NT2/D1 (cell line): ENCODE data around the gene FAM217B.
A peak's percentile ranks its signal among the peaks of the same experiment; 100 is the strongest.

Source experiments
- DNase-seq: peaks from one replicate; pipeline ENCODE4 v3.0.0-alpha.2; 2011; ENCODE audit warnings: low read depth, low spot score
- H3K27me3 ChIP-seq: 2 replicates; pipeline ENCODE4 v1.6.0; 2011; ENCODE audit warnings: mild to moderate bottlenecking; ENCODE audit not compliant: insufficient read length, insufficient read depth
- H3K36me3 ChIP-seq: 2 replicates; pipeline ENCODE4 v1.6.1; 2011; ENCODE audit warnings: mild to moderate bottlenecking, low read length, mixed read lengths; ENCODE audit not compliant: insufficient read depth, insufficient read length
- H3K4me1 ChIP-seq: 2 replicates; pipeline ENCODE4 v1.5.1; 2011; ENCODE audit not compliant: insufficient read depth, insufficient read length
- H3K4me3 ChIP-seq: 2 replicates; pipeline ENCODE4 v1.5.1; 2011; ENCODE audit warnings: low read depth; ENCODE audit not compliant: insufficient read length
- H3K9ac ChIP-seq: 2 replicates; pipeline ENCODE4 v1.6.0; 2011; ENCODE audit warnings: low read depth; ENCODE audit not compliant: insufficient read length
- H3K9me3 ChIP-seq: 2 replicates; pipeline ENCODE4 v1.5.1; 2011; ENCODE audit warnings: mild to moderate bottlenecking, low read length; ENCODE audit not compliant: insufficient read depth
- SUZ12 ChIP-seq: IDR thresholded peaks from 2 replicates; pipeline ENCODE4 v1.6.1; 2011; ENCODE audit not compliant: insufficient read length, insufficient read depth; ENCODE audit errors: extremely low read depth
- YY1 ChIP-seq: IDR thresholded peaks from 2 replicates; pipeline ENCODE4 v1.6.1; 2011; ENCODE audit not compliant: insufficient read length, insufficient read depth
- ZNF274 ChIP-seq: IDR thresholded peaks from 2 replicates; pipeline ENCODE4 v1.6.1; 2011; ENCODE audit warnings: mild to moderate bottlenecking, low read depth, low read length

FAM217B gene

GRCh38 chr20:59933296-59933848, 6.8 kb upstream of the FAM217B start, which contains the start of gene SYCP2:
Gene SYCP2 (minus strand): TSS chr20:59933637. CDS start chr20:59922413, 11,224 bp downstream.
- H3K27me3 ChIP-seq: peaks cover 8% of the 10 kb centered on the region
- DNase-seq: no peak
- H3K9ac ChIP-seq: peak within 1 kb of the TSS; percentile 65
- no peaks in the 10 kb centered on the region for H3K9me3 ChIP-seq
- TF ChIP-seq YY1 (no peak), ZNF274 (no peak), SUZ12 (no peak)
- no peaks in the 10 kb centered on the region for H3K36me3 ChIP-seq
- H3K4me1 ChIP-seq: no peaks in the 10 kb centered on the region
- peak within 1 kb of the TSS; percentile 44 for H3K4me3 ChIP-seq

GRCh38 chr20:59933849-59934585, 6.2 kb upstream of the FAM217B start:
- no peak for DNase-seq
- Histone ChIP-seq H3K9ac (peak overlapping the region; percentile 65), H3K36me3 (peaks cover 2% of the 10 kb centered on the region), H3K4me1 (peaks cover 2% of the 10 kb centered on the region), H3K4me3 (peak overlapping the region; percentile 44), H3K27me3 (peaks cover 11% of the 10 kb centered on the region), H3K9me3 (peaks cover 2% of the 10 kb centered on the region; the same call in 1 of the 2 replicates)
- no peak for TF ChIP-seq SUZ12
- TF ChIP-seq ZNF274: no peak
- no peak for TF ChIP-seq YY1

GRCh38 chr20:59935457-59936185, 4.6 kb upstream of the FAM217B start:
- H3K36me3 ChIP-seq: peaks cover 4% of the 10 kb centered on the region
- H3K4me1 ChIP-seq: peaks cover 7% of the 10 kb centered on the region
- DNase-seq: no peak
- no peak overlapping the region for H3K4me3 ChIP-seq
- TF ChIP-seq YY1: no peak
- H3K27me3 ChIP-seq: peaks cover 15% of the 10 kb centered on the region
- H3K9me3 ChIP-seq: peaks cover 6% of the 10 kb centered on the region; the same call in 1 of the 2 replicates
- H3K9ac ChIP-seq: no peak overlapping the region

- H3K4me1 ChIP-seq: peaks cover 7% of the 10 kb centered on the region
- H3K9me3 ChIP-seq: peaks cover 6% of the 10 kb centered on the region; the same call in 1 of the 2 replicates
- no peak for DNase-seq
- peaks cover 4% of the 10 kb centered on the region for H3K36me3 ChIP-seq
- TF ChIP-seq SUZ12 (no peak), YY1 (no peak), ZNF274 (no peak)
- H3K27me3 ChIP-seq: peaks cover 15% of the 10 kb centered on the region
- no peak overlapping the region for H3K9ac ChIP-seq
- no peak overlapping the region for H3K4me3 ChIP-seq
These were observed 3.8 kb upstream of the FAM217B start for GRCh38 chr20:59936409-59936808.

GRCh38 chr20:59937150-59937549, 3.0 kb upstream of the FAM217B start:
- Histone ChIP-seq H3K9me3 (peaks cover 6% of the 10 kb centered on the region; the same call in 1 of the 2 replicates), H3K4me3 (no peak overlapping the region), H3K27me3 (peaks cover 15% of the 10 kb centered on the region), H3K36me3 (peaks cover 6% of the 10 kb centered on the region), H3K9ac (no peak overlapping the region), H3K4me1 (peaks cover 7% of the 10 kb centered on the region)
- DNase-seq: no peak
- TF ChIP-seq SUZ12: no peak

GRCh38 chr20:59938221-59938620, 2.0 kb upstream of the FAM217B start:
- Histone ChIP-seq H3K9ac (no peak overlapping the region), H3K9me3 (peaks cover 6% of the 10 kb centered on the region; the same call in 1 of the 2 replicates), H3K27me3 (peaks cover 15% of the 10 kb centered on the region), H3K4me3 (no peak overlapping the region), H3K4me1 (peaks cover 7% of the 10 kb centered on the region), H3K36me3 (peaks cover 17% of the 10 kb centered on the region)
- TF ChIP-seq YY1 (no peak), ZNF274 (no peak)
- DNase-seq: no peak

- TF ChIP-seq SUZ12 (no peak), ZNF274 (no peak), YY1 (no peak)
- peaks cover 13% of the 10 kb centered on the region for H3K27me3 ChIP-seq
- H3K36me3 ChIP-seq: peaks cover 21% of the 10 kb centered on the region
- H3K4me1 ChIP-seq: peaks cover 7% of the 10 kb centered on the region
- H3K4me3 ChIP-seq: no peak overlapping the region
- peaks cover 6% of the 10 kb centered on the region; the same call in 1 of the 2 replicates for H3K9me3 ChIP-seq
- no peak for DNase-seq
- H3K9ac ChIP-seq: no peak overlapping the region
These were observed 1.5 kb upstream of the FAM217B start for GRCh38 chr20:59938696-59939051.
